ENCODE data around the gene GNGT1. TPM values are rescaled to one million over a fixed set of nuclear protein-coding genes. Genes with fewer than 3 reads are reported as not detected.

GNGT1 gene
- total RNA-seq, 1 experiment from 2014 or later = not detected

- Histone ChIP-seq H3K4me3 (ENCODE audit: low read depth in 2 of 2, low read length in 2 of 2) (no peak overlapping the region), H3K4me1 (ENCODE audit: control insufficient read depth, insufficient read depth, low read length) (no peaks in the 10 kb centered on the region), H3K9me3 (ENCODE audit: control insufficient read depth, insufficient read depth, low read depth, low read length) (no peaks in the 10 kb centered on the region), H3K27ac (ENCODE audit: low read length) (no peak overlapping the region), H3K36me3 (ENCODE audit: control insufficient read depth, insufficient read depth, low read length) (no peaks in the 10 kb centered on the region), H3K27me3 (ENCODE audit: control insufficient read depth, insufficient read depth, low read length) (no peaks in the 10 kb centered on the region; the same call in none of the 2 replicates)
- no peak for DNase-seq (ENCODE audit: low read depth, low spot score)
- TF ChIP-seq CTCF (IDR thresholded peaks at IDR 0.05) (no peak), REST (IDR thresholded peaks at IDR 0.05; ENCODE audit: insufficient read depth in 1 of 2, low read depth in 2 of 2, low read length in 1 of 2) (no peak), TCF7L2 (IDR thresholded peaks at IDR 0.05; ENCODE audit: low read depth, low read length) (no peak), SIN3A (IDR thresholded peaks at IDR 0.05; ENCODE audit: borderline replicate concordance, insufficient read depth, low read depth, low read length) (no peak), POLR2AphosphoS5 (IDR thresholded peaks at IDR 0.05; ENCODE audit: low read depth, low read length) (no peak)
- no peak for ATAC-seq
- no TSS peak for BruUV-seq (replicated peaks)
- in situ Hi-C loops (cut with HindIII; ENCODE audit: low pct_unique_long_range_greater_than_20kb, low sequenced_read_pairs) (no loop called here), intact Hi-C loops (cut with micrococcal nuclease; ENCODE audit: unreplicated experiment) (no loop called here)
- ChIA-PET POLR2A (no interaction called here), CTCF (no interaction called here)
These were observed 21.8 kb upstream of the GNGT1 start for GRCh38 chr7:93884541-93884940.

GRCh38 chr7:93889261-93889660 is 17.1 kb upstream of the GNGT1 start:
- no peaks in the 10 kb centered on the region for H3K9me3 ChIP-seq (ENCODE audit: control insufficient read depth, insufficient read depth, low read depth, low read length)
- H3K4me3 ChIP-seq (ENCODE audit: low read depth in 2 of 2, low read length in 2 of 2) = no peak overlapping the region
- no peak for DNase-seq (ENCODE audit: low read depth, low spot score)
- no peaks in the 10 kb centered on the region for H3K36me3 ChIP-seq (ENCODE audit: control insufficient read depth, insufficient read depth, low read length)
- no peaks in the 10 kb centered on the region for H3K4me1 ChIP-seq (ENCODE audit: control insufficient read depth, insufficient read depth, low read length)
- ATAC-seq = no peak
- intact Hi-C loops (cut with micrococcal nuclease; ENCODE audit: unreplicated experiment) (no loop called here), in situ Hi-C loops (cut with HindIII; ENCODE audit: low pct_unique_long_range_greater_than_20kb, low sequenced_read_pairs) (no loop called here)
- H3K27ac ChIP-seq (ENCODE audit: low read length) = no peak overlapping the region
- ChIA-PET POLR2A (no interaction called here), CTCF (no interaction called here)
- peaks cover 4% of the 10 kb centered on the region for H3K27me3 ChIP-seq (ENCODE audit: control insufficient read depth, insufficient read depth, low read length)
- no TSS peak for BruUV-seq (replicated peaks)
- TF ChIP-seq CTCF (IDR thresholded peaks at IDR 0.05) = no peak
- TF ChIP-seq SIN3A (IDR thresholded peaks at IDR 0.05; ENCODE audit: borderline replicate concordance, insufficient read depth, low read depth, low read length) = no peak
- TF ChIP-seq REST (IDR thresholded peaks at IDR 0.05; ENCODE audit: insufficient read depth in 1 of 2, low read depth in 2 of 2, low read length in 1 of 2) = no peak
- TF ChIP-seq POLR2AphosphoS5 (IDR thresholded peaks at IDR 0.05; ENCODE audit: low read depth, low read length) = no peak
- TF ChIP-seq TCF7L2 (IDR thresholded peaks at IDR 0.05; ENCODE audit: low read depth, low read length) = no peak
